ENCODE results near the gene TMEM272. TPM values are rescaled to one million over a fixed set of nuclear protein-coding genes. Genes with fewer than 3 reads are reported as not detected.

Gene TMEM272
- total RNA-seq, 1 donor from 2014 or later = 2.9 TPM

DNA sequence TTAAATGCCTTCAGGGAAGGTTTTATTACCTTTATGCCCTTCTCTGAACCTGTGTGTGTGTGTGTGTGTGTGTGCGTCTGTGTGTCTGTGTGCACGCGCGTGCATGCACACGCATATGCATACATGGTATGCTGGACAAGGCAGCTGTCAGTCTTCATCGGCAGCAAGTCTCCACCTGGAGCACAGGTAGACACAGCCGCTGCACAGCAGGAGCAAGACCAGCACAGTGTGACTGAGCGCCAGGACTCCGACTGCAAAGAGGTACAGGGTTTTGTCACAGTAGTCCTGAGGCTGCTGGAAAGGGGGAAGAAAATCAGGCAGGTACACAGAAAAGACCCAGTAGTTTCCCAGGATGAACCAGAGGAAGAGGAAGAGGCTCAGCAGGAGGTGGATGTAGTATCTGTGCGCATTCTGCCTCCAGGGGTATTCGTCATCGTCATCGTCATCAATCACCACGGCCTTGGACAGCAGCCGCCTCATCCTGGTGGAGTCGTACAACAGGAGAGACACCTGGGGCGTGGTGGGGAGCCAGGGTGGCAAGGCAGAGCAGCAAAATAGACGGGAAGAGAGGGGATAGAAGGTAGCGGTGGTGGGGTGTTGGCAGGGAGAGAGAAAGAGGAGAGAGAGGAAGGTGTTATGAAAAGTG is 28.2 kb downstream of the TMEM272 start:
- no peaks in the 10 kb centered on the region for H3K36me3 Mint-ChIP-seq
- no peak overlapping the region for H3K4me3 Mint-ChIP-seq
- H3K9me3 Mint-ChIP-seq = no peaks in the 10 kb centered on the region
- no peak overlapping the region for H3K27ac Mint-ChIP-seq
- H3K4me1 Mint-ChIP-seq = peaks cover 10% of the 10 kb centered on the region
- no peak for DNase-seq (ENCODE audit: low spot score in 2 of 2, unreplicated experiment in 2 of 2)
- TF ChIP-seq, protein P1, sequence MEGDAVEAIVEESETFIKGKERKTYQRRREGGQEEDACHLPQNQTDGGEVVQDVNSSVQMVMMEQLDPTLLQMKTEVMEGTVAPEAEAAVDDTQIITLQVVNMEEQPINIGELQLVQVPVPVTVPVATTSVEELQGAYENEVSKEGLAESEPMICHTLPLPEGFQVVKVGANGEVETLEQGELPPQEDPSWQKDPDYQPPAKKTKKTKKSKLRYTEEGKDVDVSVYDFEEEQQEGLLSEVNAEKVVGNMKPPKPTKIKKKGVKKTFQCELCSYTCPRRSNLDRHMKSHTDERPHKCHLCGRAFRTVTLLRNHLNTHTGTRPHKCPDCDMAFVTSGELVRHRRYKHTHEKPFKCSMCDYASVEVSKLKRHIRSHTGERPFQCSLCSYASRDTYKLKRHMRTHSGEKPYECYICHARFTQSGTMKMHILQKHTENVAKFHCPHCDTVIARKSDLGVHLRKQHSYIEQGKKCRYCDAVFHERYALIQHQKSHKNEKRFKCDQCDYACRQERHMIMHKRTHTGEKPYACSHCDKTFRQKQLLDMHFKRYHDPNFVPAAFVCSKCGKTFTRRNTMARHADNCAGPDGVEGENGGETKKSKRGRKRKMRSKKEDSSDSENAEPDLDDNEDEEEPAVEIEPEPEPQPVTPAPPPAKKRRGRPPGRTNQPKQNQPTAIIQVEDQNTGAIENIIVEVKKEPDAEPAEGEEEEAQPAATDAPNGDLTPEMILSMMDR (IDR thresholded peaks at IDR 0.05; ENCODE audit: unreplicated experiment) = no peak
- H3K27me3 Mint-ChIP-seq (ENCODE audit: low read depth) = peaks cover 29% of the 10 kb centered on the region

DNA sequence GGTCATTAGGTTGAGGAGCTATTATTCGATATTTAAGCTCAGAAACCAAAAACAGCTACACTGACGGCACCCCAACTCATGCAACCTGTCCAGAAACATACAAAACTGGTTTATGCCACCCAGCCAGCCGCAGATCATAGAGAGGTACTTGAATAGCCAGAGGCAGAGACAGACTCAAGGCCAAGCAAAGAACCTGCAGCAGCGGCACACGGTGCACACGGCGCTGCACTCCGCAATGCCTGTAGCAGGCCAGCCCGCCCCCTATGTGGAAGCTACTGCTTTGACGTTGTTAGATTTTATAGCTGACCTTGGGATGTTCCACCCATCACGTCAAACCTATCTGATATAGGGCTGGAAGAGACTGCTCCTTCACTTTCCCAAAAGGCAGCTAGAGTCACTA is 29.1 kb downstream of the TMEM272 start:
- no peak for DNase-seq (ENCODE audit: low spot score in 2 of 2, unreplicated experiment in 2 of 2)
- Mint-ChIP-seq H3K27me3 (ENCODE audit: low read depth) (peaks cover 26% of the 10 kb centered on the region), H3K9me3 (no peaks in the 10 kb centered on the region), H3K4me1 (peaks cover 10% of the 10 kb centered on the region), H3K36me3 (no peaks in the 10 kb centered on the region), H3K27ac (no peak overlapping the region), H3K4me3 (no peak overlapping the region)
- TF ChIP-seq, protein P1 (IDR thresholded peaks at IDR 0.05; ENCODE audit: unreplicated experiment) = no peak

DNA sequence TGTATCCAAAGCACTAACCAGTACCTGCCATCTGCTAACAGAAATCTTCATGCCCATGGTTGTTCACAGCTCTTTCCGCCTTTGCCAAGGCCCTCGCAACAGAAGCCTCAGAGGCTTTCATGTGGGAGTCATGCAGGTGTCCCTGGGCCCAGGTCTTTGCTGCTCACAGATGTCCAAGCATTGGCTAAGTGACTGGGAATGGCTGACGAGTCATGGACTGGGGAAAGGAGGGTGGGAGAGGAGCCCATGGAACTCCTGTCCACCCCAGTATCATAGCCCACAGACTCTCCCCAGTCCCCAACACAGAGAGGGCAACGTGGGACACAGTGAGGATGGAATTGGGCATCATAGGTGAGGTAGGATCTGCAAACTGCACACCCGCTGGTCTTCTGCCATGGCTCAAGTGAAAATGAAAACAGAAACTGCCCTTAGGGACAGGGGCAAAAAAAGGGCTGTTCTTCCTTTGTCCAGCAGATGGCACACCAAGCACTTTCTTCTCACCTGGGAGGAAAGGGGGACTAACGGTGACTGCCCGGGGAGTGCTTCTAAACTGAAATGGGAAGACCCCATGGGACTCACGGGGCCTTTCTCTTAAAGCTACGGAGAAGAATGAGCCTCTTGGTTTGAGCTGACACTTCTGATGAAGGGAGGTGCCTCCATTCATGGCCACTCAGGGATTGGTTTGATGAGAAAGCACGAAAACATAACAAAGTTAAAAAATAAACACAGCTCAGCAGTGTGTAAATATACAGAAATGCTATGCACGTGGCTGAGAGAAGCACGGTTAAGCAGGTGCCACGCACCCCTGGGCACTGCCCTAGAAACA is 29.9 kb downstream of the TMEM272 start:
- Mint-ChIP-seq H3K4me1 (peaks cover 10% of the 10 kb centered on the region), H3K27ac (no peak overlapping the region), H3K36me3 (no peaks in the 10 kb centered on the region), H3K9me3 (no peaks in the 10 kb centered on the region), H3K27me3 (ENCODE audit: low read depth) (peaks cover 24% of the 10 kb centered on the region), H3K4me3 (peak overlapping the region; percentile 24)
- DNase-seq (ENCODE audit: low spot score in 2 of 2, unreplicated experiment in 2 of 2) = peak; percentile 34 to 74
- TF ChIP-seq, protein P1 (IDR thresholded peaks at IDR 0.05; ENCODE audit: unreplicated experiment) = peak; percentile 63

DNA sequence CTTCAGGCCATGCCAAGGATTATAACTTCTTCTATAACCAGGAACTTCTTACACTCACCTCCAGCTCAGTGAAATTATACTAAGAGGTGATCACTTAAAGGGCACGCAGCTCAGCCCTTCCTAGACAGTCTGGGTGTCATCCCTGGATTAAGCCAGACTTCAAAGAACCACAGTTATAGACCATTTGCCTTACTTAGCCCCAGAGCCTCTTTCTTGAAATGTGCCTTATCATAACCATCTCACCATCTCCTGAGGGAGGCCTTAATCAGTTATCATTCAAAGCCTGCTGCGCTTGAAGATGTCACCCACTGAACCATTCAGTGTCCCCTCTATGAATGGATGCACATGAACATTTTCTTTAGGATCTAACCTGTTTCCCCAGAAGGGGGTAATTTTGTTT is 30.9 kb downstream of the TMEM272 start:
- H3K27me3 Mint-ChIP-seq (ENCODE audit: low read depth) = peaks cover 21% of the 10 kb centered on the region
- TF ChIP-seq, protein P1 (IDR thresholded peaks at IDR 0.05; ENCODE audit: unreplicated experiment) = no peak
- no peak for DNase-seq (ENCODE audit: low spot score in 2 of 2, unreplicated experiment in 2 of 2)
- peaks cover 10% of the 10 kb centered on the region for H3K4me1 Mint-ChIP-seq
- peaks cover 3% of the 10 kb centered on the region for H3K36me3 Mint-ChIP-seq
- no peak overlapping the region for H3K4me3 Mint-ChIP-seq
- no peaks in the 10 kb centered on the region for H3K9me3 Mint-ChIP-seq
- no peak overlapping the region for H3K27ac Mint-ChIP-seq

DNA sequence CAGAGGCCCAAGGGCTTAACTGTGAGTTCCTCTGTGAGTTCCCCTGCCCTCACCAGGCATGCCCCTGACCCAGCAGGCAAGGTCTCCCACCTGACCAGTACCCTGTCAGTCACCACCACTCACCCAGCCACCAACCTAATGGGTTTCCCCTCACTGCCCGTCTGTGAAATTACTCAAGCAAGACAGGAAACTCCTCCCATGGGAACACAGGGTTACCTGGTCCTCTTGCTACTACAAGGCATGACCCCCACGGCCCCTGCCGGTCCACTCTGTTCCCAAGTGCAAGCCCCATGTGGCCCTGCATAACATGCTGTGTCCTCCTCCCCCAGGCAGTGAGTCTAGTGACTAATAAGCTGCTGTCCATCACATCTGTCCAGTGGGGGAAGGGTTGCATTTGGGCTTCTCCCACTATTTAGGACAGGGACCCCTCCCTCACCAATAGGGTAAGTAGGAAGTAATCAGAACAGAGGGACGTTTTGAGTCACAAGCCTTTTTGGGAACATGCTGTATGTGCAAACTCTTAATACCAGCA is 33.0 kb downstream of the TMEM272 start:
- peaks cover 4% of the 10 kb centered on the region for H3K36me3 Mint-ChIP-seq
- no peak overlapping the region for H3K4me3 Mint-ChIP-seq
- peaks cover 10% of the 10 kb centered on the region for H3K27me3 Mint-ChIP-seq (ENCODE audit: low read depth)
- no peaks in the 10 kb centered on the region for H3K9me3 Mint-ChIP-seq
- H3K4me1 Mint-ChIP-seq = peaks cover 10% of the 10 kb centered on the region
- no peak overlapping the region for H3K27ac Mint-ChIP-seq
- TF ChIP-seq, protein P1 (IDR thresholded peaks at IDR 0.05; ENCODE audit: unreplicated experiment) = no peak
- DNase-seq (ENCODE audit: low spot score in 2 of 2, unreplicated experiment in 2 of 2) = no peak
